Measurements from ENCODE around the gene PMPCA. TPM values are rescaled to one million over a fixed set of nuclear protein-coding genes. Genes with fewer than 3 reads are reported as not detected.

The PMPCA gene
- total and polyA plus RNA-seq, 2 of the 8 experiments (the other 6 are each of a cell fraction or from before 2014, with no cell fraction given) = 60.0 to 88.2 TPM

DNA sequence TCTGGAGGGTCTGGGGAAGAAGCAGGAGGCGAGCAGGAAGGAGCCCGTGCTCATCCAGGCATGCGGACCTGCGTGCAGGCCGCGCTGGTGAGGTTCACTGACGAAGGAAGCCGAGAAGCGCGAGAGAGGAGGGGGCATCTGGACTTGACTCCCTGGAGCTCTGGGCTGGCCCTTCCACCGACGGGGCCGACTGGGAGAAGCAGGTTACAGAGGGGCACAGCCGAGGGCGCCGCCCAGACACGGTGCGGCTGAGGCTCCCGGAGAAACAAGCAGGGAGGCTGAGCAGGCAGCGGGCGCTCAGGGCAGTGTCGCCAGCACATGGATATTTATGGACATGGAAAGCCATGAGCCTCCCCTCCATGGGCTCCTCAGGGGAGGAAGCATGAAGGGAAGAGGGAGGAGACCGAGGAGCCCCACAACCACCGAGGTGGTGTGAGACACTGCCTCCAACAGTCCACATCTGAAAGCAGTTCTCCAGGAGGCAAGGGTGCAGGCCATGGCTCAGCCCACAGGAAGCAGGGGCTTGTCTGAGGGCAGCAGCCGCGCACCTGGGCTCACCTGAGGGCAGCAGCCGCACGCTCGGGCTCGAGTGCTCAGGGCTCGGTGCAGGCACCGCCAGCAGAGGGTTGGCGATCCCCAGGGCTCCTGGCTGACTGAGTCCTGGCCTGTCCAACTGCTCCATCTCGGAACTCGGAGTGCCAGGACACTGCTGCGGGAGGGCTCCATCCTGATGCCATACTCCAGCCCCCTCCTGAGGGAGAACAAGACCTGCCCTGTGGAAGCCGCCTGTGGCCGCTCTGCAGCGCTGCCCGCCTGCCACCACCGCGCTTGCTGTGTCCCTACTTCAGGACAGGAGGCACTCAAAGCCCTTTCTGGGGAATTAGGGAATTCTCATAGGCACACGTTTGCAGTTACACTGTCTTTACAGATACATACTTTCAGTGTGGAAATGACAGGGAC is 44.9 kb downstream of the PMPCA start (continued):
- TF ChIP-seq, protein P1, sequence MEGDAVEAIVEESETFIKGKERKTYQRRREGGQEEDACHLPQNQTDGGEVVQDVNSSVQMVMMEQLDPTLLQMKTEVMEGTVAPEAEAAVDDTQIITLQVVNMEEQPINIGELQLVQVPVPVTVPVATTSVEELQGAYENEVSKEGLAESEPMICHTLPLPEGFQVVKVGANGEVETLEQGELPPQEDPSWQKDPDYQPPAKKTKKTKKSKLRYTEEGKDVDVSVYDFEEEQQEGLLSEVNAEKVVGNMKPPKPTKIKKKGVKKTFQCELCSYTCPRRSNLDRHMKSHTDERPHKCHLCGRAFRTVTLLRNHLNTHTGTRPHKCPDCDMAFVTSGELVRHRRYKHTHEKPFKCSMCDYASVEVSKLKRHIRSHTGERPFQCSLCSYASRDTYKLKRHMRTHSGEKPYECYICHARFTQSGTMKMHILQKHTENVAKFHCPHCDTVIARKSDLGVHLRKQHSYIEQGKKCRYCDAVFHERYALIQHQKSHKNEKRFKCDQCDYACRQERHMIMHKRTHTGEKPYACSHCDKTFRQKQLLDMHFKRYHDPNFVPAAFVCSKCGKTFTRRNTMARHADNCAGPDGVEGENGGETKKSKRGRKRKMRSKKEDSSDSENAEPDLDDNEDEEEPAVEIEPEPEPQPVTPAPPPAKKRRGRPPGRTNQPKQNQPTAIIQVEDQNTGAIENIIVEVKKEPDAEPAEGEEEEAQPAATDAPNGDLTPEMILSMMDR (IDR thresholded peaks at IDR 0.05; ENCODE audit: control extremely low read depth in 1 of 3, insufficient read depth in 1 of 3, low read depth in 1 of 3, low read length in 3 of 3) = no peak
- TF ChIP-seq KDM4A (IDR thresholded peaks at IDR 0.05; ENCODE audit: low read depth, low read length, severe bottlenecking) (no peak), MAX (IDR thresholded peaks at IDR 0.05) (no peak)

All from H1 (cell line).